Measurements from ENCODE around the gene SLPI. TPM values are rescaled to one million over a fixed set of nuclear protein-coding genes. Genes with fewer than 3 reads are reported as not detected.

The SLPI gene
- total and polyA plus RNA-seq, 2 of the 13 experiments (the other 11 are each of a cell fraction or from before 2014, with no cell fraction given): 0.13 TPM; not detected in 1

DNA sequence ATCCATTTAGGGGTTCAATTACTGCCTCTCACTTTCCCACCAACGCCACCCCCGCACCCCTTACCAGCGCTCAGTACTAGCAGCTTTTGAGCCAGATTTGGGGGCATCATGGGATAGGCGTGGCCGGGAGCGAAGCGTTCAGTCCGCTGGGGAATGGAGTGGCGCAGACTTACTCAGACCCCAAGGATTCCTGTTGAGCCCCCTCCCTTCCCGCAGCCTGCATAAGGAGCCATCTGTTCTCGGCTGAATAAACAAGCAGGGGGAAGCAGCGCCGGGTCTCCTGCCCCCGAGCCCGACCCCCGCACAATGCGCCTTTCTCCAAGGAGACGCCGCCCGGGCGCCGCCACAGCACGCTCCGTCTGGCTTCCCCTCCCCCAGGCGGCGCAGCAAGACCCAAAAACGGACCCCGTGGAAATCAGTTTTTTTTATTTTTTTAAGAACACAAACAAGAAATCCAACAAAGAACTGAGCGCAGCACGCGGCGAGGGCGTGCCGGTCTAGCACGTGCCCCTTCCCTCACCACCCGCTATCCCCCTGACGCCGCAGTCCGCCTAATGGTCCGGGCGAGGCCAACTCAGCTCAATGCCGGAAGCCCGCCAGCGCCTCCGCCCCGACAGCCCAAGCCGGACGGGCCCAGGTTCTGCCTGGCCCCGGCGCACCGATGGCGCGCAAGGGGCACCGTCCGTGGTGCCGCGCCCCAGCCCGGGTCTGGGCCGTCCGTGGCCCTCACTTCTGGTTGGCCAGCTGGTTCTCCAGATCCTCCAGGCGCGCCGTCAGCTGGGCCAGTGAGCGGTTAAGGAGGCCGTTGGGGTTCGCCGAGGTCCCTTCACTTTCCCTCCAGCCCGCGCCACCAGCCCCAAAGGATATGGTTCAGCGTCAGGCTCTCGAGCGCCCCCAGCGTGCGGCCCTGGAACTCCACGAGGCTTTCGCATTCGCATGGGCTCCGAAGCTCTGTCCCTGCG, 39.0 kb upstream of the SLPI start (continued):
- TF ChIP-seq, protein P1, sequence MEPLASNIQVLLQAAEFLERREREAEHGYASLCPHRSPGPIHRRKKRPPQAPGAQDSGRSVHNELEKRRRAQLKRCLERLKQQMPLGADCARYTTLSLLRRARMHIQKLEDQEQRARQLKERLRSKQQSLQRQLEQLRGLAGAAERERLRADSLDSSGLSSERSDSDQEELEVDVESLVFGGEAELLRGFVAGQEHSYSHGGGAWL (CRISPR knock-in tag; IDR thresholded peaks at IDR 0.05): peak; percentile 48; the same call in 1 of the 2 replicates
- TF ChIP-seq RAD21 (CRISPR knock-in tag; IDR thresholded peaks at IDR 0.05) (peak; percentile 24; the same call in 1 of the 2 replicates), ZNF550 (CRISPR knock-in tag; IDR thresholded peaks at IDR 0.05; ENCODE audit: borderline replicate concordance) (0 out of 2 replicates have a peak, but pooled peaks have one; percentile 86), SRF (IDR thresholded peaks at IDR 0.05; ENCODE audit: low read depth, low read length) (no peak), RBFOX2 (IDR thresholded peaks at IDR 0.05; ENCODE audit: low read depth, low read length) (no peak), SOX6 (IDR thresholded peaks at IDR 0.05) (no peak), SOX6 (CRISPR knock-in tag; IDR thresholded peaks at IDR 0.05) (0 out of 2 replicates have a peak, but pooled peaks have one; percentile 12), RARA (CRISPR knock-in tag; IDR thresholded peaks at IDR 0.05) (0 out of 2 replicates have a peak, but pooled peaks have one; percentile 7), ZNF34 (CRISPR knock-in tag; IDR thresholded peaks at IDR 0.05; ENCODE audit: borderline replicate concordance) (peak; percentile 87; the same call in 1 of the 2 replicates), KDM1A (CRISPR knock-in tag; IDR thresholded peaks at IDR 0.05) (0 out of 2 replicates have a peak, but pooled peaks have one; percentile 39), RNF2 (conservative IDR thresholded peaks at IDR 0.05; ENCODE audit: low read depth) (0 out of 2 replicates have a peak, but pooled peaks have one; percentile 60), AGO1 (IDR thresholded peaks at IDR 0.05; ENCODE audit: low read depth, low read length, poor library complexity, severe bottlenecking) (peak; percentile 39), ISL2 (CRISPR knock-in tag; IDR thresholded peaks at IDR 0.05) (0 out of 2 replicates have a peak, but pooled peaks have one; percentile 23), ZNF225 (CRISPR knock-in tag; IDR thresholded peaks at IDR 0.05) (peak; percentile 94; the same call in 1 of the 2 replicates), TP53 (CRISPR knock-in tag; conservative IDR thresholded peaks at IDR 0.05) (no peak), ZNF354B (CRISPR knock-in tag; IDR thresholded peaks at IDR 0.05) (no peak), HINFP (CRISPR knock-in tag; IDR thresholded peaks at IDR 0.05; ENCODE audit: low read depth) (peak; percentile 76; the same call in 1 of the 2 replicates), NFE2 (CRISPR knock-in tag; IDR thresholded peaks at IDR 0.05) (no peak), ZNF468 (CRISPR knock-in tag; IDR thresholded peaks at IDR 0.05) (no peak), ZNF776 (CRISPR knock-in tag; IDR thresholded peaks at IDR 0.05) (peak; percentile 69; the same call in 1 of the 2 replicates)
- TF ChIP-seq, protein P2, sequence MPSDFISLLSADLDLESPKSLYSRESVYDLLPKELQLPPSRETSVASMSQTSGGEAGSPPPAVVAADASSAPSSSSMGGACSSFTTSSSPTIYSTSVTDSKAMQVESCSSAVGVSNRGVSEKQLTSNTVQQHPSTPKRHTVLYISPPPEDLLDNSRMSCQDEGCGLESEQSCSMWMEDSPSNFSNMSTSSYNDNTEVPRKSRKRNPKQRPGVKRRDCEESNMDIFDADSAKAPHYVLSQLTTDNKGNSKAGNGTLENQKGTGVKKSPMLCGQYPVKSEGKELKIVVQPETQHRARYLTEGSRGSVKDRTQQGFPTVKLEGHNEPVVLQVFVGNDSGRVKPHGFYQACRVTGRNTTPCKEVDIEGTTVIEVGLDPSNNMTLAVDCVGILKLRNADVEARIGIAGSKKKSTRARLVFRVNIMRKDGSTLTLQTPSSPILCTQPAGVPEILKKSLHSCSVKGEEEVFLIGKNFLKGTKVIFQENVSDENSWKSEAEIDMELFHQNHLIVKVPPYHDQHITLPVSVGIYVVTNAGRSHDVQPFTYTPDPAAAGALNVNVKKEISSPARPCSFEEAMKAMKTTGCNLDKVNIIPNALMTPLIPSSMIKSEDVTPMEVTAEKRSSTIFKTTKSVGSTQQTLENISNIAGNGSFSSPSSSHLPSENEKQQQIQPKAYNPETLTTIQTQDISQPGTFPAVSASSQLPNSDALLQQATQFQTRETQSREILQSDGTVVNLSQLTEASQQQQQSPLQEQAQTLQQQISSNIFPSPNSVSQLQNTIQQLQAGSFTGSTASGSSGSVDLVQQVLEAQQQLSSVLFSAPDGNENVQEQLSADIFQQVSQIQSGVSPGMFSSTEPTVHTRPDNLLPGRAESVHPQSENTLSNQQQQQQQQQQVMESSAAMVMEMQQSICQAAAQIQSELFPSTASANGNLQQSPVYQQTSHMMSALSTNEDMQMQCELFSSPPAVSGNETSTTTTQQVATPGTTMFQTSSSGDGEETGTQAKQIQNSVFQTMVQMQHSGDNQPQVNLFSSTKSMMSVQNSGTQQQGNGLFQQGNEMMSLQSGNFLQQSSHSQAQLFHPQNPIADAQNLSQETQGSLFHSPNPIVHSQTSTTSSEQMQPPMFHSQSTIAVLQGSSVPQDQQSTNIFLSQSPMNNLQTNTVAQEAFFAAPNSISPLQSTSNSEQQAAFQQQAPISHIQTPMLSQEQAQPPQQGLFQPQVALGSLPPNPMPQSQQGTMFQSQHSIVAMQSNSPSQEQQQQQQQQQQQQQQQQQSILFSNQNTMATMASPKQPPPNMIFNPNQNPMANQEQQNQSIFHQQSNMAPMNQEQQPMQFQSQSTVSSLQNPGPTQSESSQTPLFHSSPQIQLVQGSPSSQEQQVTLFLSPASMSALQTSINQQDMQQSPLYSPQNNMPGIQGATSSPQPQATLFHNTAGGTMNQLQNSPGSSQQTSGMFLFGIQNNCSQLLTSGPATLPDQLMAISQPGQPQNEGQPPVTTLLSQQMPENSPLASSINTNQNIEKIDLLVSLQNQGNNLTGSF (CRISPR knock-in tag; IDR thresholded peaks at IDR 0.05): 0 out of 2 replicates have a peak, but pooled peaks have one; percentile 14
